C4-2B (cell line): Measurements from ENCODE around the gene SEPTIN11.

Source experiments
- CTCF ChIP-seq: fragments of 450-650 bp; conservative IDR thresholded peaks from 2 replicates; pipeline ENCODE4 v1.5.1; 2017; ENCODE audit warnings: mild to moderate bottlenecking
- ZFX ChIP-seq: fragments of 450-650 bp; IDR thresholded peaks from 2 replicates; pipeline ENCODE4 v1.6.1; 2017

DNA sequence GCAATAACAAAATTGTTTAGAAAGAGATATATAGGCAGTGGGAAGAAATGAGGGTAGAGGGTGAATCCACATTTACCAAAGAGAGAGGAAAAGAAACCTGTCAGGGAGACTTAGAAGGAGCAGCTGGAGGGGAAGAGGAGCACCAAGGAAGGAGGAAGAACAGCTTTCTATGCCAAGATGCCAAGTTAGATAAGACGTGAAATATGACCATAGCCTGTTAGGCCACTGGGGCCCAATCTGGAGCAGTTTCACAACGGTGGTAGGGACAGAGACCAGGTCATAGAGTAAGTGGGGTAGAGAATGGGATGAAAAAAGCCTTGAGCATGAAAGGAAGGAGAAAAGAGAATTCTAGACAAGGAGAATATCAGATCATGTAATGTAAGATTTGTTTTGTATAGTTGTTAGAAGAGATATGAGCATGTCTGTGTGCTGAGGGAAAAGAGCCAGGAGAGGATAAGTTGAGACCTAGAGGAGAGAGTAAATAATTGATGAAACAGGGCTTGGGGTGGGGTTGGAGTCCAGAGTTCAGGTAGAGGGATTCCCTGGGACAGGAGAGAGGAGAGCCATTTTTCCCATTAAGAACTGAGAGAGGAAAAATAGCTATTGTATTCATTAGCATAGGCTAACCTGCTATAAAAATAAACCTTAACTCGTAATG lies 47.2 kb upstream of the SEPTIN11 start:
- TF ChIP-seq CTCF (peak; percentile 13; the same call in 1 of the 2 replicates), ZFX (no peak)
